IMR-90 (cell line): ENCODE data around the gene COL27A1. TPM values are rescaled to one million over a fixed set of nuclear protein-coding genes. Genes with fewer than 3 reads are reported as not detected.

Experiments
- ATAC-seq: fragments of 200-7000 bp; cut with Tn5 transposase; 2 replicates; pipeline ENCODE4 v1.9.1; 2020; ENCODE audit warnings: low read depth, mild to moderate bottlenecking, moderate library complexity
- BruUV-seq: library from RNA; stranded (reverse); fragments of 400-500 nt; replicated peaks from 2 replicates; lab custom pipeline; 2021; lab: Mats Ljungman, UMichigan
- CTCF ChIA-PET: fragments of 300-600 bp; formaldehyde crosslinking; extraction: SDS; loops from one replicate; lab custom pipeline; 2021; ENCODE audit warnings: antibody characterized with exemption; lab: Yijun Ruan, JAX
- POLR2A ChIA-PET: fragments of 300-600 bp; sonication (Branson Sonifier 250); formaldehyde crosslinking; loops from one replicate; lab custom pipeline; 2022; ENCODE audit warnings: antibody characterized with exemption; ENCODE audit not compliant: unreplicated experiment; lab: Charles Lee
- DNase-seq: peaks from one replicate; pipeline ENCODE4 v3.0.0; 2013
- H2AFZ ChIP-seq: replicated peaks from 2 replicates; pipeline ENCODE3; 2013; ENCODE audit warnings: low read length, mild to moderate bottlenecking; ENCODE audit not compliant: poor library complexity
- H2AK5ac ChIP-seq: 2 replicates; pipeline ENCODE4 v1.6.1; 2013; ENCODE audit warnings: low read depth, low read length, inconsistent platforms
- H2AK9ac ChIP-seq: replicated peaks from 2 replicates; pipeline ENCODE3; 2013; ENCODE audit warnings: mild to moderate bottlenecking, low read depth, low read length, moderate library complexity; ENCODE audit not compliant: poor library complexity
- H2BK120ac ChIP-seq: 2 replicates; pipeline ENCODE4 v1.6.1; 2013; ENCODE audit warnings: low read depth, low read length, inconsistent platforms
- H2BK15ac ChIP-seq: 3 replicates; pipeline ENCODE4 v1.6.1; 2013; ENCODE audit warnings: low read depth, low read length, inconsistent platforms
- H2BK20ac ChIP-seq: 2 replicates; pipeline ENCODE4 v1.6.1; 2013; ENCODE audit warnings: low read depth, mild to moderate bottlenecking, inconsistent platforms, low read length, moderate library complexity
- H2BK5ac ChIP-seq: 2 replicates; pipeline ENCODE4 v1.6.1; 2013; ENCODE audit warnings: mild to moderate bottlenecking, low read depth, low read length, inconsistent platforms; ENCODE audit not compliant: poor library complexity, severe bottlenecking
- H3K14ac ChIP-seq: replicated peaks from 2 replicates; pipeline ENCODE4 v1.6.1; 2013; ENCODE audit warnings: low read depth, low read length, inconsistent platforms
- H3K18ac ChIP-seq: 2 replicates; pipeline ENCODE4 v1.6.1; 2013; ENCODE audit warnings: low read depth, low read length, control low read depth
- H3K23ac ChIP-seq: 2 replicates; pipeline ENCODE4 v1.6.1; 2013; ENCODE audit warnings: low read depth, low read length, inconsistent platforms
- H3K27ac ChIP-seq: 2 replicates; pipeline ENCODE4 v1.5.1; 2013; ENCODE audit warnings: mild to moderate bottlenecking, control low read depth, low read length; ENCODE audit not compliant: insufficient read depth
- H3K27me3 ChIP-seq: 2 replicates; pipeline ENCODE4 v1.6.1; 2013; ENCODE audit warnings: low read length; ENCODE audit not compliant: control insufficient read depth, insufficient read depth
- H3K36me3 ChIP-seq: 2 replicates; pipeline ENCODE4 v1.6.1; 2013; ENCODE audit warnings: low read length, mixed read lengths; ENCODE audit not compliant: control insufficient read depth, insufficient read depth
- H3K4ac ChIP-seq: 2 replicates; pipeline ENCODE4 v1.6.1; 2013; ENCODE audit warnings: low read depth, low read length, inconsistent platforms
- H3K4me1 ChIP-seq: 2 replicates; pipeline ENCODE4 v1.6.1; 2013; ENCODE audit warnings: low read length, mixed read lengths; ENCODE audit not compliant: control insufficient read depth, insufficient read depth
- H3K4me2 ChIP-seq: 2 replicates; pipeline ENCODE4 v1.6.1; 2013; ENCODE audit warnings: low read depth, mild to moderate bottlenecking, control low read depth, low read length, moderate library complexity
- H3K4me3 ChIP-seq: 2 replicates; pipeline ENCODE4 v1.5.1; 2013; ENCODE audit warnings: low read depth, mild to moderate bottlenecking, control low read depth, low read length, moderate library complexity; ENCODE audit not compliant: insufficient read depth
- H3K56ac ChIP-seq: 2 replicates; pipeline ENCODE4 v1.6.1; 2013; ENCODE audit warnings: low read length, inconsistent platforms; ENCODE audit not compliant: insufficient read depth; ENCODE audit errors: extremely low read depth
- H3K79me1 ChIP-seq, 2 experiments: 2 replicates each; pipeline ENCODE4 v1.6.1; 2013; ENCODE audit warnings: low read length in 2 of 2, inconsistent platforms in 1 of 2, low read depth in 1 of 2
- H3K9ac ChIP-seq: 2 replicates; pipeline ENCODE4 v1.6.1; 2013; ENCODE audit warnings: low read depth, low read length, control low read depth
- H3K9me1 ChIP-seq: 2 replicates; pipeline ENCODE4 v1.6.1; 2013; ENCODE audit warnings: low read length, inconsistent platforms; ENCODE audit not compliant: insufficient read depth
- H3K9me3 ChIP-seq: 2 replicates; pipeline ENCODE4 v1.6.1; 2013; ENCODE audit warnings: low read length; ENCODE audit not compliant: control insufficient read depth, insufficient read depth
- H4K20me1 ChIP-seq: 2 replicates; pipeline ENCODE4 v1.6.1; 2013; ENCODE audit warnings: low read length, inconsistent platforms; ENCODE audit not compliant: insufficient read depth
- H4K5ac ChIP-seq: 2 replicates; pipeline ENCODE4 v1.6.1; 2013; ENCODE audit warnings: mild to moderate bottlenecking, low read depth, low read length, control low read depth
- H4K8ac ChIP-seq, 2 experiments: 2 replicates each; pipeline ENCODE4 v1.6.1; 2013; ENCODE audit warnings: low read depth in 2 of 2, low read length in 2 of 2, control low read depth in 1 of 2, inconsistent platforms in 1 of 2
- H4K91ac ChIP-seq: 2 replicates; pipeline ENCODE4 v1.6.1; 2013; ENCODE audit warnings: low read depth, low read length, inconsistent platforms; ENCODE audit not compliant: insufficient read depth
- CHD1 ChIP-seq: IDR thresholded peaks from 2 replicates; pipeline ENCODE4 v1.6.1; 2012; ENCODE audit warnings: low read depth, low read length, improper control_type of control experiment
- FOS ChIP-seq: fragments of 150-350 bp; IDR thresholded peaks from 2 replicates; pipeline ENCODE4 v1.6.1; 2016; ENCODE audit warnings: low read depth, low read length
- MAFK ChIP-seq: IDR thresholded peaks from 2 replicates; pipeline ENCODE4 v1.6.1; 2012; ENCODE audit warnings: low read depth, low read length, improper control_type of control experiment
- MXI1 ChIP-seq: IDR thresholded peaks from 2 replicates; pipeline ENCODE4 v1.6.1; 2012; ENCODE audit warnings: low read depth, mild to moderate bottlenecking, low read length, moderate library complexity, borderline replicate concordance
- NFE2L2 ChIP-seq: fragments of 150-350 bp; IDR thresholded peaks from 2 replicates; pipeline ENCODE4 v1.6.1; 2016; ENCODE audit warnings: low read depth, mild to moderate bottlenecking, low read length
- RAD21 ChIP-seq: IDR thresholded peaks from 2 replicates; pipeline ENCODE4 v1.6.1; 2012; ENCODE audit warnings: low read length, improper control_type of control experiment
- RCOR1 ChIP-seq: IDR thresholded peaks from 2 replicates; pipeline ENCODE4 v1.6.1; 2012; ENCODE audit warnings: mild to moderate bottlenecking, low read length, improper control_type of control experiment; ENCODE audit not compliant: insufficient replicate concordance
- RFX5 ChIP-seq: IDR thresholded peaks from 2 replicates; pipeline ENCODE4 v1.8.0; 2012; ENCODE audit warnings: low read depth, mild to moderate bottlenecking, low read length, moderate library complexity
- USF2 ChIP-seq: fragments of 150-350 bp; IDR thresholded peaks from 2 replicates; pipeline ENCODE4 v1.6.1; 2017; ENCODE audit warnings: mild to moderate bottlenecking, antibody characterized with exemption, low read length, low read depth
- WGBS, 2 experiments: methylation state at CpG; one replicate each; pipeline versions ENCODE4 v1.1.5 to v1.1.7; 2013; ENCODE audit warnings: missing lambda C conversion rate in 2 of 2; ENCODE audit not compliant: insufficient read length in 1 of 2; ENCODE audit errors: extremely low coverage in 2 of 2; 5-methylcytosine and 5-hydroxymethylcytosine counted together
- dilution Hi-C: fragments of 300-500 bp; cut with HindIII; formaldehyde crosslinking; loops from one replicate; pipeline ENCODE4 v1.14.3; 2018; ENCODE audit warnings: low sequenced_read_pairs; ENCODE audit not compliant: unreplicated experiment
- in situ Hi-C: fragments of 300-500 bp; cut with MboI; formaldehyde crosslinking; loops from 3 replicates; pipeline ENCODE4 v1.14.3; 2019; ENCODE audit warnings: low sequenced_read_pairs, inconsistent platforms, mixed read lengths
- intact Hi-C: fragments of 100-400 bp; cut with micrococcal nuclease; formaldehyde crosslinking; loops from 2 replicates; pipeline ENCODE4 v1.10.0; 2022
- polyA plus RNA-seq, 3 experiments: library from polyadenylated mRNA; depleted of rRNA; stranded (reverse); fragments of >200 nt; gene quantifications; 2 replicates each; pipeline ENCODE4 v1.2.3, GENCODE V29; 2012; ENCODE audit warnings: low replicate concordance in 1 of 3
- total RNA-seq: library from RNA; depleted of rRNA; stranded (reverse); fragments of >200 nt; gene quantifications from 2 replicates; pipeline ENCODE4 v1.2.3, GENCODE V29; 2012

Gene COL27A1
- total and polyA plus RNA-seq, 2 of the 4 experiments (the other 2 are of a cell fraction), result 3.2 to 18.3 TPM

DNA sequence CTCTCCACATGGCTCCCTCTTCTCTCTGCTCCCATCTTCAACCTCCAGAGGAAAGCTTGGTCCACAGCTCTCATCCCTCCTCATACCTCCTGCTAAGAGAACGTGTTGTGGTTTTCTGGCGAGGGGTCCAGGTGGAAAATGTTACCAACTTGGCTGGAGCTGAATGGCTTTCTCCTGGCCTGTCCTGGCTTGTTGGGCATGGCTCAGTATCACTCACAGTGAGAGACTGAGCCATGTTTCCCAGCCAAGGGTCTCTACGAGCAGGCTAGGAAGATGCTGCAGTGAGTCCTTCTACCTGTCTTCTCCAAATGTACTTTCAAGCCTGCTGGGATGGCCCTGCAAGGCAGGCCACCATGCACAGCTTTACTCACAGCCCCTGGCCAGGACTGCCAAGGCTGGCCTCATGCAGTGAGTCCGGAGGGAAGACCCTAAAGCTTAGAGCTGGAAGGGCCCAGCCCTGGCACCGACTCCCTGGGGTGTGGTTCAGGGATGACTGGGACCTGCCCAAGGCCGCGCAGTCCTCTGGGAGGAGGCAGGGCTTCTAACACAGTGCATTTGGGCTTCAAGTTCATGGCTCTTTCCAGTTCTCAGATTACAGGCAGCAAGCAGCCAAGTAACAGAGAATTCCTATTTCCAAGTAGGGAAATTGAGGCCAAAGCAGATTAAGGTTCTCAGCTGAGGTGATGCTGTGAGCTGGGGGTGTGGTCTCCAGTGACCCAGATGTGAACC is 59.5 kb downstream of the COL27A1 start (continued):
- TF ChIP-seq NFE2L2, result no peak

GRCh38 chr9:114216081-114216480 is 60.7 kb downstream of the COL27A1 start:
- H3K4me2 ChIP-seq, result peak overlapping the region; percentile 38

More at GRCh38 chr9:114216081-114216480, 60.7 kb downstream of the COL27A1 start:
- Histone ChIP-seq H3K4me1 (peaks cover 42% of the 10 kb centered on the region), H2AK5ac (peak overlapping the region; percentile 84; the same call in 1 of the 2 replicates), H3K79me1 (peaks cover 0 to 7% of the 10 kb centered on the region in 2 experiments; a peak in 1 of 4 replicates), H3K27me3 (no peaks in the 10 kb centered on the region), H2BK20ac (peak overlapping the region; percentile 40; the same call in 1 of the 2 replicates), H2AFZ (peak overlapping the region; percentile 28), H3K4me3 (no peak overlapping the region), H3K9ac (no peak overlapping the region), H2BK120ac (peak overlapping the region; percentile 32), H3K9me1 (peaks cover 33% of the 10 kb centered on the region), H3K4ac (peak overlapping the region; percentile 77), H4K91ac (peak overlapping the region; percentile 25; the same call in 1 of the 2 replicates), H4K5ac (peak overlapping the region; percentile 73), H4K8ac (peak overlapping the region in 1 of 2 experiments; percentile 53; a peak in 1 of 4 replicates), H3K18ac (peak overlapping the region; percentile 58), H3K9me3 (no peaks in the 10 kb centered on the region), H2BK15ac (no peak overlapping the region), H2BK5ac (peak overlapping the region; percentile 26), H3K36me3 (peaks cover 6% of the 10 kb centered on the region), H3K56ac (no peak overlapping the region), H3K14ac (peak overlapping the region; percentile 84), H3K27ac (peak overlapping the region; percentile 33; the same call in 1 of the 2 replicates), H4K20me1 (no peaks in the 10 kb centered on the region), H2AK9ac (peak overlapping the region; percentile 29), H3K23ac (peak overlapping the region; percentile 67; the same call in 1 of the 2 replicates)
- intact Hi-C loops (no loop called here), in situ Hi-C loops (no loop called here), dilution Hi-C loops (no loop called here)
- BruUV-seq, result no TSS peak
- POLR2A ChIA-PET, result no interaction called here
- CTCF ChIA-PET, result no interaction called here
- ATAC-seq, result no peak; the same call in none of the 2 replicates
- TF ChIP-seq FOS, result no peak
- peak; percentile 83; the same call in 1 of the 2 replicates for TF ChIP-seq MXI1
- no peak for TF ChIP-seq RAD21
- no peak for TF ChIP-seq RCOR1
- no peak for TF ChIP-seq CHD1
- no peak for TF ChIP-seq MAFK
- peak; percentile 55; the same call in 1 of the 2 replicates for TF ChIP-seq USF2
- no peak for TF ChIP-seq RFX5
- no CpG with 5 or more reads among the region's 7 CpGs for WGBS, 2 experiments
- DNase-seq, result peak; percentile 45
